Nephron (organoid): ENCODE results near the gene SYT5.

ENCODE experiments used
- H3K27ac Mint-ChIP-seq, 3 experiments: 2 replicates each; pipeline ENCODE4 v1.8.0; 2020; ENCODE audit warnings: mixed read lengths in 3 of 3, mild to moderate bottlenecking in 2 of 3, moderate library complexity in 1 of 3
- H3K27me3 Mint-ChIP-seq: 2 replicates; pipeline ENCODE4 v1.8.0; 2021; ENCODE audit warnings: low read depth, mild to moderate bottlenecking, moderate library complexity, mixed read lengths
- H3K36me3 Mint-ChIP-seq: 2 replicates; pipeline ENCODE4 v1.8.0; 2020; ENCODE audit warnings: low read depth, mixed read lengths
- H3K4me1 Mint-ChIP-seq: 2 replicates; pipeline ENCODE4 v1.8.0; 2020; ENCODE audit warnings: mixed read lengths
- H3K4me3 Mint-ChIP-seq, 3 experiments: 2 replicates each; pipeline ENCODE4 v1.8.0; 2020; ENCODE audit warnings: mild to moderate bottlenecking in 3 of 3, mixed read lengths in 3 of 3, moderate library complexity in 2 of 3
- H3K9me3 Mint-ChIP-seq: 2 replicates; pipeline ENCODE4 v1.8.0; 2020; ENCODE audit warnings: mixed read lengths
- TF ChIP-seq, protein P1 (sequence below), 3 experiments: fragments of 200-600 bp; sonication (generic); IDR thresholded peaks; one replicate each; pipeline ENCODE4 v1.5.0; 2021; ENCODE audit warnings: antibody characterized with exemption in 3 of 3; ENCODE audit not compliant: unreplicated experiment in 3 of 3

The SYT5 gene

DNA sequence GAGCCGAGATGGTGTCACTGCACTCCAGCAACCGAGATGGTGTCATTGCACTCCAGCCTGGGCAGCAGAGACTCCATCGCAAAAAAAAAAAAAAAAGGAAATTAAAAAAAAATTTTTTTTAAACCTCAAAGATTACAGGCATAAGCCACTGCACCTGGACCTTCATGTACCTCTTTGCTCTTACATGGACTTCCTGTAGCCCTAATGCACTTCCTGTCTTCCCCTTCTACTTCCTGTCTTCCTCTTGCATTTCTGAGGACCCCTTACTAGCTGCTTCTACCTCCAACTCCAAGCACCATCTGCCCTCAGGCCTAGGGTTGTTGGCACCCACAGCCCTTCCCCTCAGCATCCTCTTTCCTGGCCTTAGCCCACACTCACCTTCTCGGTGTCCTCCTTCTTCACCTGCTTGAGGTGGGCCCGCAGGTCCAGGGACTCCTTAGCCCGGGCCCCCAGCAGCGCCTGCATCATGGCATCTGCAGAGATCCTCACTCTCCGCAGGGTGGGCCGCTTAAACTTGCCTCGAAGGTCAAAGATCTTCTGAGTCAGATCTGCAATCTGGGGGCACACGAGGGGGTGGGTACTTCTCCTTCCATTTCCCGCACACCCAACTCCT is 26.3 kb downstream of the SYT5 start:
- Mint-ChIP-seq H3K4me1 (peaks cover 48% of the 10 kb centered on the region), H3K36me3 (peaks cover 3% of the 10 kb centered on the region), H3K4me3 (no peak overlapping the region), H3K27me3 (peaks cover 45% of the 10 kb centered on the region), H3K27ac (no peak overlapping the region), H3K9me3 (no peaks in the 10 kb centered on the region)
- TF ChIP-seq, protein P1, sequence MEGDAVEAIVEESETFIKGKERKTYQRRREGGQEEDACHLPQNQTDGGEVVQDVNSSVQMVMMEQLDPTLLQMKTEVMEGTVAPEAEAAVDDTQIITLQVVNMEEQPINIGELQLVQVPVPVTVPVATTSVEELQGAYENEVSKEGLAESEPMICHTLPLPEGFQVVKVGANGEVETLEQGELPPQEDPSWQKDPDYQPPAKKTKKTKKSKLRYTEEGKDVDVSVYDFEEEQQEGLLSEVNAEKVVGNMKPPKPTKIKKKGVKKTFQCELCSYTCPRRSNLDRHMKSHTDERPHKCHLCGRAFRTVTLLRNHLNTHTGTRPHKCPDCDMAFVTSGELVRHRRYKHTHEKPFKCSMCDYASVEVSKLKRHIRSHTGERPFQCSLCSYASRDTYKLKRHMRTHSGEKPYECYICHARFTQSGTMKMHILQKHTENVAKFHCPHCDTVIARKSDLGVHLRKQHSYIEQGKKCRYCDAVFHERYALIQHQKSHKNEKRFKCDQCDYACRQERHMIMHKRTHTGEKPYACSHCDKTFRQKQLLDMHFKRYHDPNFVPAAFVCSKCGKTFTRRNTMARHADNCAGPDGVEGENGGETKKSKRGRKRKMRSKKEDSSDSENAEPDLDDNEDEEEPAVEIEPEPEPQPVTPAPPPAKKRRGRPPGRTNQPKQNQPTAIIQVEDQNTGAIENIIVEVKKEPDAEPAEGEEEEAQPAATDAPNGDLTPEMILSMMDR (IDR thresholded peaks at IDR 0.05; ENCODE audit: unreplicated experiment in 3 of 3): no peak

DNA sequence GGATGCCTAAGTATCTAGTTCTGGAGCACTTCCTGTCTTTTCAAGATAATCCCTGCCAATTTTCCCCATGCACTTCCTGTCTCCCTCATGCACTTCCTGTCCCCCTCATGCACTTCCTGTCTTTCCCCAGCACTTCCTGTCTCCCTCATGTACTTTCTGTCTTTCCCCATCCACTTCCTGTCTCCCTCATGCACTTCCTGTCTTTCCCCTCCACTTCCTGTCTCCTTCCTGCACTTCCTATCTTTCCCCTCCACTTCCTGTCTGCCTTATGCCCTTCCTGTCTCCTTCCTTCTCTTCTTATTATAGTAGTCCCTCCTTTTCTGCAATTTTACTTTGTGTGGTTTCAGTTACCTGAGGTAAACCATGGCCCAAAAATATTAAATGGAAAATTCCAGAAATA is 28.1 kb downstream of the SYT5 start:
- TF ChIP-seq, protein P1 (IDR thresholded peaks at IDR 0.05; ENCODE audit: unreplicated experiment in 3 of 3): no peak
- no peak overlapping the region for H3K4me3 Mint-ChIP-seq
- H3K9me3 Mint-ChIP-seq: no peaks in the 10 kb centered on the region
- peaks cover 3% of the 10 kb centered on the region for H3K36me3 Mint-ChIP-seq
- H3K27me3 Mint-ChIP-seq: peaks cover 53% of the 10 kb centered on the region
- H3K4me1 Mint-ChIP-seq: peaks cover 48% of the 10 kb centered on the region
- H3K27ac Mint-ChIP-seq: peak overlapping the region in 1 of 3 experiments; percentile 51

DNA sequence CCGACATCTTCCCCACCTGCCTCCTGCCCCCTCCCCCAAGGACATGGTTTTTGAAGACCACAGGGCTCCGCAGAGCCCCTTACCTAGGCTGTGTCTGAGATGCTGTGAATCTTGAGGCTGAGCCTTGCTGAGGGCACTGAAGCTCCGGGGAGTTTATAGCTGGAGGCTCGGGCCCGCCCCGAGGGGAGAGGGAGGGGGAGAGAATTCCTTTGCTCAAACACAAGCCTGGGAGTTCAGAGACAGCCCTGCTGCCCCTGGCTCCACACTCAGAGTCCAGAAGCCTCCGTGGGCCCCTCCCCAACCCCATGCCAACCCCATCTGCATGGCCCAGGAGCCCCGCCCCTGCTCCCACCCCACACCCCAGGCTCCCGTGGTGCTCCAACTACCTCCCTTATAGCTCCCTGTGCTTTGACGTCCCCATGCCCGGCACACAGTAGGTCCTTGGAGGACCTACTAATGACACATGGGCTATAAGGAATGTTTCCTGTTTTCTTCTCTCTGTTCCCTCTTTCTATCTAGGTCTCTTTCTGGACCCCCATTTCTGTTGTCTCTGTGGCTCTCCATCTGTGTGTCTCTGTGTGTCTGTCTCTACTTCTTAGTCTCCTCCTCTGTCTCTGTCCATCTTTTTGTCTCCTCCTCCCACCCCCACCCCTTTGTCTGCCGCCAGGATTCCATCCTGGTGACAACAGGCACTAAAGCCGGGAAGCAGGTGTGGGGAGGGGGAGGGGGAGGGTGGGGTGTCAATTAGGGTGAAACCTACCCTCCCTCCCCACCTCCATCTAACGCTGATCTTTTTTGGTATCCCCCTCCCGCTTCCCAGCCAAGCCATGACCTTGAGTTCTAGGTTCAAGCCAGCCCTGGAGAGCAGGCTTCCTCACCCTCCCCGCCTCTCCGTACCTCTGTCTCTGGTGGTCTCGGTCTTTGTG is 30.7 kb downstream of the SYT5 start, which contains the start of gene TNNT1:
TSS of gene TNNT1 (minus strand) at position 129 of the 926 bp plus-strand sequence. CDS start 2,049 bp downstream, outside the sequence.
- Mint-ChIP-seq H3K36me3 (peaks cover 3% of the 10 kb centered on the region), H3K27me3 (peaks cover 62% of the 10 kb centered on the region), H3K9me3 (no peaks in the 10 kb centered on the region)

DNA sequence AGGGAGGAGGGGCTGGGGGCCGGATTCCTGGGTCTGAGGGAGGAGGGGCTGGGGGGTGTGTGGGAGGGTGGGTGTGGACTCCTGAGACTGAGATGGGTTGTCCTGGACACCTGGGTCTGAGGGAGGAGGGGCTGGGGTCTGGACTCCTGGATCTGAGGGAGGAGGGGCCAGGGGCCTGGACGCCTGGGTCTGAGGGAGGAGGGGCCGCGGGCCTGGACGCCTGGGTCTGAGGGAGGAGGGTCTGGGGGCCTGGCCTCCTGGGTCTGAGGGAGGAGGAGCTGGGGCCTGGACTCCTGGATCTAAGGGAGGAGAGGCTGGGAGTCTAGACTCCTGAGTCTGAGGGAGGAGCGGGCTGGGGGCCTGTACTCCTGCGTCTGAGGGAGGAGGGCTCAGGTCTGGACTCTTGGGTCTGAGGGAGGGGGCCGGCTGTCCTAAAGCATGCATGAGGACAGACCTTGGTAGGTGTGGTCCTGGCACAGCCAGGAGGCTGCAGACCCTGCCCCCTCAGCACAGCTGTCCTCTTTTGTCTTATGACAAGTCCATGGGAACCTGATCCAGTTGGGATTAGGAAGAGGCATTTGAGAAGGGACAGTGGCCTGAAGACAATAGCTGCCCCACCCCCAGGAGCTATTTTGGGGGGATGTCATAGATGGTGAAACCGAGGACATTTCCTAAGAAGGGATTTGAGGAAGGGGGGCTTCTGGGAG is 32.4 kb downstream of the SYT5 start:
- peak overlapping the region; percentile 76 to 97 (median 88) for H3K4me3 Mint-ChIP-seq
- TF ChIP-seq, protein P1 (IDR thresholded peaks at IDR 0.05; ENCODE audit: unreplicated experiment in 3 of 3): no peak

More for the DNA sequence above, 30.7 kb downstream of the SYT5 start, which contains the start of gene TNNT1:
- TF ChIP-seq, protein P1 (IDR thresholded peaks at IDR 0.05; ENCODE audit: unreplicated experiment in 3 of 3): no peak
- peak within 1 kb of the TSS; percentile 41 to 95 (median 83) for H3K27ac Mint-ChIP-seq
- H3K4me1 Mint-ChIP-seq: peaks cover 44% of the 10 kb centered on the region
- peak within 1 kb of the TSS; percentile 76 to 97 (median 88) for H3K4me3 Mint-ChIP-seq

DNA sequence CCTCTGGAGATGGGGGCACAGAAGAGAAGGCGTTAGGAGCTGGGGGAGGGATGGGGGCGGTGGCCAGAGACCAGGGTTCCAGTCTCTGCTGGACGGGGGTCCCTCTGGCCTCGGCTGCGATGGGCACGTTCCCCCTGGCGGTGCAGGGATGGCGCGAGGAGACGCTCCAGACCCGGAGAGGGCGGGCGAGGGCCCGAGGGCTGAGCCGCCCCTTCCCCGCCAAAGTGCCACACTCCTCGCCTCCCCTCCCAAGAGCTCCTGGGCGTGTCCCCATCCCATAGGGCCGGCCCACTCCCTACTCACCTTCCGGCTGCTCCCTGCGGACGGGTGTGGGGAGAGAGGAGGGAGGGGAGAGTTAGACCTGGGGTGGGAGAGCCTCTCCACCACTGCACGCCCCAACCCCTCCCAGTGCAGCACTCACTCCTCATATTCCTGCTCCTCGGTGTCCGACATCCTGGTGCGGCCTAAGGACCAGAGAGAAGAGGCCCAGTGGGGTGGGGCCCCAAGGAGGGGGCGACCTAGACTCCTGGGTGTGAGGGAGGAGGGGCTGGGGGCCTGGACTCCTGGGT is 33.3 kb downstream of the SYT5 start:
- Mint-ChIP-seq H3K27ac (no peak overlapping the region), H3K9me3 (no peaks in the 10 kb centered on the region), H3K4me3 (peak overlapping the region; percentile 57 to 97 (median 66)), H3K4me1 (peaks cover 37% of the 10 kb centered on the region), H3K27me3 (peaks cover 71% of the 10 kb centered on the region), H3K36me3 (peaks cover 3% of the 10 kb centered on the region)
- TF ChIP-seq, protein P1 (IDR thresholded peaks at IDR 0.05; ENCODE audit: unreplicated experiment in 3 of 3): no peak

More for the DNA sequence above, 32.4 kb downstream of the SYT5 start:
- peak overlapping the region in 1 of 3 experiments; percentile 41 for H3K27ac Mint-ChIP-seq
- peaks cover 71% of the 10 kb centered on the region for H3K27me3 Mint-ChIP-seq
- peaks cover 39% of the 10 kb centered on the region for H3K4me1 Mint-ChIP-seq
- peaks cover 3% of the 10 kb centered on the region for H3K36me3 Mint-ChIP-seq
- H3K9me3 Mint-ChIP-seq: no peaks in the 10 kb centered on the region
